H1 (cell line): ENCODE measurements around the gene PRR5L. TPM values are rescaled to one million over a fixed set of nuclear protein-coding genes. Genes with fewer than 3 reads are reported as not detected.

Source experiments
- ASH2L ChIP-seq: fragments of 200-600, 300-600 bp; sonication (generic); IDR thresholded peaks from one replicate; pipeline ENCODE4 v1.7.1; 2017; ENCODE audit warnings: low read length
- CTCF ChIP-seq, 3 experiments: IDR thresholded peaks; 1 replicate in 2 of 3; 2 replicates in 1 of 3; pipeline versions ENCODE4 v1.5.1 to v1.6.1; 2011; ENCODE audit warnings: low read length in 3 of 3, mild to moderate bottlenecking in 3 of 3, inconsistent platforms in 2 of 3, low read depth in 1 of 3, moderate library complexity in 1 of 3; ENCODE audit not compliant: insufficient read depth in 1 of 3; ENCODE audit errors: control extremely low read depth in 1 of 3
- HDAC6 ChIP-seq: IDR thresholded peaks from one replicate; pipeline ENCODE4 v1.7.1; 2012; ENCODE audit warnings: low read depth, mild to moderate bottlenecking, inconsistent platforms, low read length, moderate library complexity
- MAFK ChIP-seq: IDR thresholded peaks from 2 replicates; pipeline ENCODE4 v1.6.1; 2012; ENCODE audit warnings: low read depth, mild to moderate bottlenecking, improper control_type of control experiment, low read length
- RBBP5 ChIP-seq: IDR thresholded peaks from 2 replicates; pipeline ENCODE4 v1.7.1; 2012; ENCODE audit warnings: low read depth, mild to moderate bottlenecking, inconsistent platforms, low read length, moderate library complexity, borderline replicate concordance
- SUZ12 ChIP-seq: fragments of 200-600 bp; sonication (generic); IDR thresholded peaks from 2 replicates; pipeline ENCODE4 v1.6.1; 2012; ENCODE audit warnings: mild to moderate bottlenecking, inconsistent platforms, low read length, moderate library complexity, mixed read lengths
- TAF1 ChIP-seq: IDR thresholded peaks from 2 replicates; pipeline ENCODE4 v1.6.1; 2011; ENCODE audit warnings: mild to moderate bottlenecking, low read depth, low read length
- polyA plus RNA-seq, 7 experiments: library from polyadenylated mRNA; depleted of rRNA in 3 of 7; stranded (reverse) in 5 of 7; unstranded in 2 of 7; fragments of >200 nt in 5 of 7; fragments of 200-250 nt in 2 of 7; gene quantifications; 1 replicate in 5 of 7; 2 replicates in 1 of 7; 4 replicates in 1 of 7; pipeline versions ENCODE4 v1.2.1 to v1.2.3, GENCODE V29; 2011 to 2013; ENCODE audit warnings: missing spikeins in 2 of 7, mixed read lengths in 2 of 7
- total RNA-seq: library from RNA; stranded (reverse); fragmentation: NEBNext Ultra II Directional; extraction: Animal tissue kit (Norgen Biotek cat#: 25700); gene quantifications from 2 replicates; pipeline ENCODE4 v1.2.1, GENCODE V29; 2021

PRR5L gene
- total and polyA plus RNA-seq, 2 of the 8 experiments (the other 6 are each of a cell fraction or from before 2014, with no cell fraction given) = 6.6 to 10.1 TPM

DNA sequence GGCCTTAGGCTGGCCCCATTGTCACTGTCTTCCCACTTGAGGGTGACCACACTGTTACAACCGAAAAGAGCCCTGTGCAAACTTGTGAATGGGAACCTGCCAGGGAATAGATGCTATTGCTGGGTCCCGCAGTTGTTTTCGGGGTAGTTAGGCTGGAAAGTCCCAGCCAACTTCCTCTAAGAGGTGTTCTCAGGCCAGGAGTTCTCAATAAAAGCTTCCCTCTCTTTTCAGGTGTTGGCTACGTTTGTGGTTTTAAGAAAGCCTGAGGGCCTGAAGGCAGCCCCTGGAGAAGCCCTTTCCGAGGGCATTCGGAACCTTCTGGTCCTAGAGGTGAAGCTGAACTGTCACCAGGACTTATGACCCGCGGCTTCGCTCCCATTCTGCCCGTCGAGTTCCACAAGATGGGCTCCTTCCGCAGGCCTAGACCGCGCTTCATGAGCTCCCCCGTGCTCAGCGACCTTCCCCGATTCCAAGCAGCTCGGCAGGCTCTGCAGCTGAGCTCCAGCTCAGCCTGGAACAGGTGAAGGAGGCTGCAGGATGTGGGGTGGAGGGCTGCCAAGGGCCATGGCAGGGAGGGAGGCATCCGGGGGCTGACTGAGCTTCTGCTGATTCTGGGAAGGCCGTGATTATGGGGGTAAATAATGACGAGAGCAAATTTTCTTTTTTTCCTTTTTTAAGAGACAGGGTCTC lies 104.8 kb downstream of the PRR5L start (continued):
- TF ChIP-seq CTCF (IDR thresholded peaks at IDR 0.05; ENCODE audit: control extremely low read depth in 1 of 3, insufficient read depth in 1 of 3, low read depth in 1 of 3, low read length in 3 of 3) (no peak), RBBP5 (no peak), HDAC6 (no peak), ASH2L (no peak), TAF1 (no peak), MAFK (no peak), SUZ12 (no peak)
- TF ChIP-seq, all 59 proteins: peak for 0
